Dermis blood vessel endothelial cell (primary cell): Measurements from ENCODE around the gene INPP5D. TPM values are rescaled to one million over a fixed set of nuclear protein-coding genes. Genes with fewer than 3 reads are reported as not detected.
"Not testable (repeated sequence)": the region's sequence is repeated elsewhere in the genome, so short reads cannot be mapped to it uniquely, and the experiment has no call there.

ENCODE experiments used
- DNase-seq: peaks from one replicate; pipeline ENCODE4 v3.0.0; 2010
- total RNA-seq: library from RNA; depleted of rRNA; stranded (reverse); fragments of >200 nt; gene quantifications from 2 replicates; pipeline ENCODE4 v1.2.3, GENCODE V29; 2014

The INPP5D gene
- 45.3 and 45.7 TPM in 2 replicates for total RNA-seq

GRCh38 chr2:233059797-233060500 lies at the start of gene INPP5D:
TSS of gene INPP5D (plus strand) at chr2:233060342. CDS start at chr2:233060479, 137 bp downstream.
- DNase-seq, result peak; percentile 67

- DNase-seq, result no peak
These were observed 49.4 kb upstream of the INPP5D start for GRCh38 chr2:233010569-233011267.

- no peak for DNase-seq
These were observed 48.9 kb upstream of the INPP5D start for GRCh38 chr2:233011268-233011650.

GRCh38 chr2:233011702-233012131 lies 48.4 kb upstream of the INPP5D start:
- DNase-seq, result no peak

- peak; percentile 29 for DNase-seq
These were observed 47.7 kb upstream of the INPP5D start for GRCh38 chr2:233012301-233012971.

- DNase-seq, result no peak
These were observed 47.1 kb upstream of the INPP5D start, which contains the start of gene NGEF for GRCh38 chr2:233013027-233013461. TSS of gene NGEF (minus strand) at chr2:233013256. CDS start at chr2:232974890, 38,366 bp downstream.

- no peak for DNase-seq
These were observed 46.5 kb upstream of the INPP5D start for GRCh38 chr2:233013650-233014049.

GRCh38 chr2:233015019-233015645 lies 45.0 kb upstream of the INPP5D start:
- DNase-seq, result no peak

- DNase-seq, result no peak
These were observed 42.2 kb upstream of the INPP5D start for GRCh38 chr2:233017947-233018346.

GRCh38 chr2:233019610-233020009 lies 40.5 kb upstream of the INPP5D start:
- DNase-seq, result not testable (repeated sequence)

- no peak for DNase-seq
These were observed 39.7 kb upstream of the INPP5D start for GRCh38 chr2:233020454-233020853.

- peak; percentile 25 for DNase-seq
These were observed 38.4 kb upstream of the INPP5D start for GRCh38 chr2:233021771-233022170.

GRCh38 chr2:233022561-233022960 lies 37.6 kb upstream of the INPP5D start:
- DNase-seq, result no peak

- no peak for DNase-seq
These were observed 37.0 kb upstream of the INPP5D start for GRCh38 chr2:233023007-233023760.

GRCh38 chr2:233023761-233024410 lies 36.3 kb upstream of the INPP5D start:
- DNase-seq, result no peak

GRCh38 chr2:233025706-233026105 lies 34.4 kb upstream of the INPP5D start:
- DNase-seq, result no peak

GRCh38 chr2:233026198-233026813 lies 33.8 kb upstream of the INPP5D start:
- DNase-seq, result no peak

- no peak for DNase-seq
These were observed 30.8 kb upstream of the INPP5D start for GRCh38 chr2:233029321-233029720.

GRCh38 chr2:233031556-233032500 lies 28.3 kb upstream of the INPP5D start:
- DNase-seq, result no peak
